ENCODE results near the gene MINDY1. TPM values are rescaled to one million over a fixed set of nuclear protein-coding genes. Genes with fewer than 3 reads are reported as not detected.

The MINDY1 gene
- total RNA-seq, 4 donors from 2014 or later, result 50.9 to 103 (median 90.4) TPM

- intact Hi-C loops (cut with DNase I), result no loop called here
- Histone ChIP-seq H3K9me3 (no peaks in the 10 kb centered on the region), H3K27ac (peak overlapping the region; percentile 89 to 95 (median 95)), H3K4me3 (replicated peaks in 1 of 3) (peak overlapping the region; percentile 42 to 74 (median 69)), H3K27me3 (no peaks in the 10 kb centered on the region), H3K4me1 (peaks cover 11 to 18% of the 10 kb centered on the region in 2 donors), H3K36me3 (peaks cover 11 to 21% of the 10 kb centered on the region in 2 donors)
- TF ChIP-seq CTCF (IDR thresholded peaks at IDR 0.05) (peak in 4 of 6 experiments; percentile 17 to 56 (median 56)), POLR2A (IDR thresholded peaks at IDR 0.05) (no peak)
- 0 to 1% methylated on average over 17 to 23 of the region's 48 CpGs for WGBS, 2 donors
- peak; percentile 82 to 84 for DNase-seq
Observed at GRCh38 chr1:151047925-151048644, 41.4 kb upstream of the MINDY1 start.

- Histone ChIP-seq H3K9me3 (no peaks in the 10 kb centered on the region), H3K4me1 (peaks cover 11 to 18% of the 10 kb centered on the region in 2 donors), H3K36me3 (peaks cover 6 to 18% of the 10 kb centered on the region in 2 donors), H3K27ac (peak within 1 kb of the TSS; percentile 89 to 95 (median 95)), H3K27me3 (no peaks in the 10 kb centered on the region), H3K4me3 (replicated peaks in 1 of 3) (peak within 1 kb of the TSS; percentile 42 to 74 (median 69))
- intact Hi-C loops (cut with DNase I), result no loop called here
- TF ChIP-seq CTCF (IDR thresholded peaks at IDR 0.05), result no peak
- peak; percentile 34 to 87 for TF ChIP-seq POLR2A (IDR thresholded peaks at IDR 0.05)
- WGBS, 2 donors, result 0 to 1% methylated on average over 17 to 20 of the region's 29 CpGs
- DNase-seq, result peak; percentile 77 to 81
Observed at GRCh38 chr1:151047591-151047924, 40.9 kb upstream of the MINDY1 start, which contains the start of gene C1orf56. C1orf56 (plus strand) TSS chr1:151047751; CDS start chr1:151047848, 97 bp downstream.

GRCh38 chr1:151043163-151043562 is 36.5 kb upstream of the MINDY1 start:
- Histone ChIP-seq H3K27me3 (no peaks in the 10 kb centered on the region), H3K27ac (no peak overlapping the region), H3K4me1 (peaks cover 5% of the 10 kb centered on the region in 2 donors), H3K36me3 (peaks cover 0 to 5% of the 10 kb centered on the region in 2 donors), H3K4me3 (replicated peaks in 1 of 3) (no peak overlapping the region), H3K9me3 (no peaks in the 10 kb centered on the region)
- WGBS, 2 donors, result 80 to 88% methylated on average over 1 of the region's 1 CpG
- intact Hi-C loops (cut with DNase I), result no loop called here
- TF ChIP-seq CTCF (IDR thresholded peaks at IDR 0.05), result no peak
- TF ChIP-seq POLR2A (IDR thresholded peaks at IDR 0.05), result no peak
- DNase-seq, result no peak

GRCh38 chr1:151039521-151039920 is 32.8 kb upstream of the MINDY1 start:
- DNase-seq, result no peak
- H3K4me3 ChIP-seq (replicated peaks in 1 of 3), result no peak overlapping the region
- peaks cover 6 to 11% of the 10 kb centered on the region in 2 donors for H3K36me3 ChIP-seq
- no peaks in the 10 kb centered on the region for H3K9me3 ChIP-seq
- intact Hi-C loops (cut with DNase I), result no loop called here
- WGBS, 2 donors, result 94 to 95% methylated on average over 3 of the region's 3 CpGs
- TF ChIP-seq POLR2A (IDR thresholded peaks at IDR 0.05) (no peak), CTCF (IDR thresholded peaks at IDR 0.05) (no peak)
- H3K27me3 ChIP-seq, result no peaks in the 10 kb centered on the region
- H3K4me1 ChIP-seq, result peaks cover 5 to 6% of the 10 kb centered on the region in 2 donors
- H3K27ac ChIP-seq, result no peak overlapping the region

- intact Hi-C loops (cut with DNase I), result no loop called here
- Histone ChIP-seq H3K4me3 (replicated peaks in 1 of 3) (no peak overlapping the region), H3K4me1 (peaks cover 5 to 6% of the 10 kb centered on the region in 2 donors)
Observed at GRCh38 chr1:151037032-151037431, 30.3 kb upstream of the MINDY1 start.

More at GRCh38 chr1:151037032-151037431, 30.3 kb upstream of the MINDY1 start:
- TF ChIP-seq CTCF (IDR thresholded peaks at IDR 0.05) (no peak), POLR2A (IDR thresholded peaks at IDR 0.05) (no peak)
- Histone ChIP-seq H3K9me3 (no peaks in the 10 kb centered on the region), H3K27ac (peak overlapping the region in 1 of 3 donors; percentile 30), H3K27me3 (no peaks in the 10 kb centered on the region), H3K36me3 (peaks cover 16 to 20% of the 10 kb centered on the region in 2 donors)
- no peak for DNase-seq
- 79 to 82% methylated on average over 6 of the region's 6 CpGs for WGBS, 2 donors

Measured in thyroid gland (tissue), 4 donors.